ENCODE measurements around the gene TMEM176B.

The TMEM176B gene

GRCh38 chr7:150801242-150801945 lies 1.2 kb upstream of the TMEM176B start:
- no peak overlapping the region for H3K9ac ChIP-seq (ENCODE audit: low read length)
- peaks cover 10% of the 10 kb centered on the region for H3K9me3 ChIP-seq (ENCODE audit: low read length)
- peaks cover 4 to 34% of the 10 kb centered on the region in 2 donors for H3K27me3 ChIP-seq (ENCODE audit: control insufficient read depth in 1 of 2, insufficient read depth in 2 of 2, low read length in 2 of 2)
- peak overlapping the region in 1 of 2 donors; percentile 32 for H3K4me3 ChIP-seq (ENCODE audit: low read depth in 1 of 2, low read length in 2 of 2)
- no peaks in the 10 kb centered on the region for H3K4me1 ChIP-seq (ENCODE audit: insufficient read depth, low read length)
- H3K36me3 ChIP-seq (ENCODE audit: insufficient read depth, low read length) = peaks cover under 1% of the 10 kb centered on the region
- H3K27ac ChIP-seq (ENCODE audit: low read depth, low read length) = peak overlapping the region; percentile 14

- H3K27me3 ChIP-seq (ENCODE audit: control insufficient read depth in 1 of 2, insufficient read depth in 2 of 2, low read length in 2 of 2) = peaks cover 4 to 34% of the 10 kb centered on the region in 2 donors
- H3K9me3 ChIP-seq (ENCODE audit: low read length) = peaks cover 3% of the 10 kb centered on the region
- no peaks in the 10 kb centered on the region for H3K4me1 ChIP-seq (ENCODE audit: insufficient read depth, low read length)
- H3K36me3 ChIP-seq (ENCODE audit: insufficient read depth, low read length) = peaks cover 5% of the 10 kb centered on the region
- H3K27ac ChIP-seq (ENCODE audit: low read depth, low read length) = peak within 1 kb of the TSS; percentile 14
- peak within 1 kb of the TSS; percentile 32 to 54 for H3K4me3 ChIP-seq (ENCODE audit: low read depth in 1 of 2, low read length in 2 of 2)
- no peak within 1 kb of the TSS for H3K9ac ChIP-seq (ENCODE audit: low read length)
Observed at GRCh38 chr7:150800581-150801241, 547 bp upstream of the TMEM176B start, which contains the start of gene TMEM176A. TSS of gene TMEM176A (plus strand) at chr7:150800769. CDS start at chr7:150801551, 782 bp downstream.

GRCh38 chr7:150799156-150799555 lies 1.0 kb downstream of the TMEM176B start:
- Histone ChIP-seq H3K9ac (ENCODE audit: low read length) (no peak overlapping the region), H3K4me1 (ENCODE audit: insufficient read depth, low read length) (no peaks in the 10 kb centered on the region), H3K36me3 (ENCODE audit: insufficient read depth, low read length) (peaks cover 15% of the 10 kb centered on the region), H3K4me3 (ENCODE audit: low read depth in 1 of 2, low read length in 2 of 2) (peak overlapping the region in 1 of 2 donors; percentile 8), H3K9me3 (ENCODE audit: low read length) (no peaks in the 10 kb centered on the region), H3K27ac (ENCODE audit: low read depth, low read length) (no peak overlapping the region), H3K27me3 (ENCODE audit: control insufficient read depth in 1 of 2, insufficient read depth in 2 of 2, low read length in 2 of 2) (peaks cover 4 to 34% of the 10 kb centered on the region in 2 donors)

GRCh38 chr7:150797661-150798060 lies 2.5 kb downstream of the TMEM176B start:
- Histone ChIP-seq H3K27me3 (ENCODE audit: control insufficient read depth in 1 of 2, insufficient read depth in 2 of 2, low read length in 2 of 2) (peaks cover 4 to 34% of the 10 kb centered on the region in 2 donors), H3K9ac (ENCODE audit: low read length) (no peak overlapping the region), H3K27ac (ENCODE audit: low read depth, low read length) (no peak overlapping the region), H3K4me1 (ENCODE audit: insufficient read depth, low read length) (no peaks in the 10 kb centered on the region), H3K9me3 (ENCODE audit: low read length) (no peaks in the 10 kb centered on the region), H3K36me3 (ENCODE audit: insufficient read depth, low read length) (peaks cover 19% of the 10 kb centered on the region), H3K4me3 (ENCODE audit: low read depth in 1 of 2, low read length in 2 of 2) (no peak overlapping the region)

- Histone ChIP-seq H3K36me3 (ENCODE audit: insufficient read depth, low read length) (peaks cover 19% of the 10 kb centered on the region), H3K27me3 (ENCODE audit: control insufficient read depth in 1 of 2, insufficient read depth in 2 of 2, low read length in 2 of 2) (no peaks in the 10 kb centered on the region), H3K9ac (ENCODE audit: low read length) (no peak overlapping the region), H3K9me3 (ENCODE audit: low read length) (no peaks in the 10 kb centered on the region), H3K4me1 (ENCODE audit: insufficient read depth, low read length) (peaks cover 5% of the 10 kb centered on the region), H3K4me3 (ENCODE audit: low read depth in 1 of 2, low read length in 2 of 2) (no peak overlapping the region), H3K27ac (ENCODE audit: low read depth, low read length) (no peak overlapping the region)
Observed at GRCh38 chr7:150793569-150794238, 6.5 kb downstream of the TMEM176B start.

GRCh38 chr7:150791746-150792452 lies 8.3 kb downstream of the TMEM176B start:
- no peaks in the 10 kb centered on the region for H3K27me3 ChIP-seq (ENCODE audit: control insufficient read depth in 1 of 2, insufficient read depth in 2 of 2, low read length in 2 of 2)
- peaks cover 19% of the 10 kb centered on the region for H3K36me3 ChIP-seq (ENCODE audit: insufficient read depth, low read length)
- H3K4me1 ChIP-seq (ENCODE audit: insufficient read depth, low read length) = peaks cover 22% of the 10 kb centered on the region
- H3K9me3 ChIP-seq (ENCODE audit: low read length) = no peaks in the 10 kb centered on the region
- H3K9ac ChIP-seq (ENCODE audit: low read length) = no peak overlapping the region
- H3K4me3 ChIP-seq (ENCODE audit: low read depth in 1 of 2, low read length in 2 of 2) = no peak overlapping the region
- H3K27ac ChIP-seq (ENCODE audit: low read depth, low read length) = no peak overlapping the region

GRCh38 chr7:150791304-150791703 lies 8.9 kb downstream of the TMEM176B start:
- H3K36me3 ChIP-seq (ENCODE audit: insufficient read depth, low read length) = peaks cover 18% of the 10 kb centered on the region
- peaks cover 22% of the 10 kb centered on the region for H3K4me1 ChIP-seq (ENCODE audit: insufficient read depth, low read length)
- no peak overlapping the region for H3K9ac ChIP-seq (ENCODE audit: low read length)
- H3K9me3 ChIP-seq (ENCODE audit: low read length) = no peaks in the 10 kb centered on the region
- no peaks in the 10 kb centered on the region for H3K27me3 ChIP-seq (ENCODE audit: control insufficient read depth in 1 of 2, insufficient read depth in 2 of 2, low read length in 2 of 2)
- no peak overlapping the region for H3K4me3 ChIP-seq (ENCODE audit: low read depth in 1 of 2, low read length in 2 of 2)
- no peak overlapping the region for H3K27ac ChIP-seq (ENCODE audit: low read depth, low read length)

GRCh38 chr7:150790416-150791075 lies 9.6 kb downstream of the TMEM176B start:
- no peak overlapping the region for H3K9ac ChIP-seq (ENCODE audit: low read length)
- H3K27me3 ChIP-seq (ENCODE audit: control insufficient read depth in 1 of 2, insufficient read depth in 2 of 2, low read length in 2 of 2) = no peaks in the 10 kb centered on the region
- no peak overlapping the region for H3K27ac ChIP-seq (ENCODE audit: low read depth, low read length)
- peaks cover 13% of the 10 kb centered on the region for H3K36me3 ChIP-seq (ENCODE audit: insufficient read depth, low read length)
- peaks cover 22% of the 10 kb centered on the region for H3K4me1 ChIP-seq (ENCODE audit: insufficient read depth, low read length)
- no peak overlapping the region for H3K4me3 ChIP-seq (ENCODE audit: low read depth in 1 of 2, low read length in 2 of 2)
- no peaks in the 10 kb centered on the region for H3K9me3 ChIP-seq (ENCODE audit: low read length)

- no peak overlapping the region for H3K27ac ChIP-seq (ENCODE audit: low read depth, low read length)
- H3K9me3 ChIP-seq (ENCODE audit: low read length) = no peaks in the 10 kb centered on the region
- H3K36me3 ChIP-seq (ENCODE audit: insufficient read depth, low read length) = peaks cover 4% of the 10 kb centered on the region
- H3K27me3 ChIP-seq (ENCODE audit: control insufficient read depth in 1 of 2, insufficient read depth in 2 of 2, low read length in 2 of 2) = no peaks in the 10 kb centered on the region
- H3K9ac ChIP-seq (ENCODE audit: low read length) = no peak overlapping the region
- peaks cover 31% of the 10 kb centered on the region for H3K4me1 ChIP-seq (ENCODE audit: insufficient read depth, low read length)
- no peak overlapping the region for H3K4me3 ChIP-seq (ENCODE audit: low read depth in 1 of 2, low read length in 2 of 2)
Observed at GRCh38 chr7:150788474-150789269, 11.5 kb downstream of the TMEM176B start.

Measured in muscle layer of colon (tissue), 2 donors.